Neural cell (in vitro differentiated cells): ENCODE results near the gene MYO9A.

Source experiments
- CTCF ChIP-seq: fragments of 450-650 bp; IDR thresholded peaks from 2 replicates; pipeline ENCODE4 v1.5.1; 2014; ENCODE audit warnings: antibody characterized with exemption, mild to moderate bottlenecking, moderate library complexity; ENCODE audit not compliant: poor library complexity, severe bottlenecking
- EP300 ChIP-seq: fragments of 450-650 bp; conservative IDR thresholded peaks from 2 replicates; pipeline ENCODE4 v1.6.1; 2014; ENCODE audit warnings: antibody characterized with exemption, mild to moderate bottlenecking, moderate library complexity; ENCODE audit not compliant: poor library complexity, severe bottlenecking
- MXI1 ChIP-seq: fragments of 450-650 bp; conservative IDR thresholded peaks from 2 replicates; pipeline ENCODE4 v1.6.1; 2014; ENCODE audit warnings: antibody characterized with exemption, mild to moderate bottlenecking; ENCODE audit not compliant: poor library complexity, severe bottlenecking
- POLR2AphosphoS5 ChIP-seq: IDR thresholded peaks from 2 replicates; pipeline ENCODE4 v1.6.1; 2012

DNA sequence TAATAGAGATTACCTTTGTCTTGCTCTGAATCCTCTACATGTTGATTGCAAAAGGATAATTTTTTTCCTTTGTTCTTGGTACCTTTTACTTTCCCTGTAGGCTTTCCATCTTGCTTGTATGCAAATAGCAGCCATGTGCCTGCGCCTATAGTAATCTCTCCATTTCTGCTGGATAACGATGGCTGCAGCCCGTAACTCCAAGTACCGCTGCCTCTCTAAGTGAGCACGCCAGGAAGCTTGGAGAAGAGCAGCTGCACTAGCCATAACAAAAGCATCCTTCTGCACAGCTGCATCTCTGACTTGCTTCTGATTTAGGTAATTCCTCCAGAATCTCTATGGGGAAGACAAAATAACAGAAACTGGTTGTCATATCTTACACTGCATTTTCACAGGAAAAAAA is 218.3 kb downstream of the MYO9A start:
- TF ChIP-seq CTCF (no peak), POLR2AphosphoS5 (no peak), MXI1 (no peak), EP300 (no peak)
